ENCODE results near the gene BACH2.
"Not testable (repeated sequence)": the region's sequence is repeated elsewhere in the genome, so short reads cannot be mapped to it uniquely, and the experiment has no call there.

Gene BACH2

GRCh38 chr6:90120327-90120726 is 176.3 kb downstream of the BACH2 start:
- no peak for DNase-seq

DNA sequence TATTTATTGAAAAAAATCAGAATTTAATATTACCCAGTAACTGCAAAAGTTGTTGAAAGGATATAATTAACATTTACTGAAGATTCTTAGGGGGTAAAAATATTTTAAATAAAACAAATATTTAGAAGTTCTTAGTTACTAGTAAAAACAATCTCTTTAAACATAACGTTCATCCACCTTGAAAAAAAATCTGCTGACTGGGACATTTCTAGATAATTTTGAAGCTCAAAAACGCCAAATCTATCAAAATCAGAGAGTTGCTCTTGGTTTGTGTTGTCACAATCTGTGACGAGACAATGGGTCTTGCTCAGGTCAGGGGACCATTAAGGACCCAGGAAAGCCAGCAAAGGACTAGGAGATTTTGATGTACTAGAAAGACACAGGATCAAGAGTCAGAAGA is 177.0 kb downstream of the BACH2 start:
- DNase-seq, result no peak

DNA sequence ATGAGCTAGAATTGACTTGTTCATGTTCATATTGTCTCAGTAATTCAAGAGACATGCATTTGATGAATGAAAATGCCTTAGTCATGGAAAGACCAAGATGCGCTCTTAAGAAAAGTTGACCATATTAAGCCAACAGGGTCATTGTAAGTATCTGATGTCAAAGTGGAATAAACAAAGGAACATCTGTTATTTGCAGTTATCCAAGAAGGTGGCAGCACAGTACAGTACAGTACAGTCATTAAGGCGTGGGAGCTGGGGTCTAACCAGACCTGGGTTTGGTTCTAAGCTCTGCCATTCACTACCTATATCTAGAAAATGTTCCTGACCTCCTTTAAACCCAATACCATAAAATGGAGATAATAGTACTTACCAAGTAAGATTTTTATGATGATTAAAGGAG is 178.1 kb downstream of the BACH2 start:
- no peak for DNase-seq

DNA sequence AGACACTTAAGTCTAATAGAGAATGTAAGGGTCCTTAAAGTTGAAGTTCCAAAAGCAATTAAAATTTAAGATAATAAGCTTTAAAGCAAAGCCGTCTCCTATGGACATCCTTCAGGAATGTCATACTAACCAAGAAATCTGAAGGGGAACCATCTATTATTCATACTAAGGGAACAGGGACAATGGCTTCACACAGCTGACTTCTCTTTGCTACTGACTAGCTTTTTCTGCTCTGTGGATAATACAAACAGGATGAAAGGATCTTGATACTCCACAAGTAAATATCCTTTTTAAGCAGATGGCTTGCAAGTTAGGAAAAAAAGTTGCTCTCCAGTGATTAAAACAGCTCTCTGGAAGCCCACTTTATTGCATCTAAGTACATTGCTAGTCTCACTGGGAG is 178.6 kb downstream of the BACH2 start:
- DNase-seq, result no peak

DNA sequence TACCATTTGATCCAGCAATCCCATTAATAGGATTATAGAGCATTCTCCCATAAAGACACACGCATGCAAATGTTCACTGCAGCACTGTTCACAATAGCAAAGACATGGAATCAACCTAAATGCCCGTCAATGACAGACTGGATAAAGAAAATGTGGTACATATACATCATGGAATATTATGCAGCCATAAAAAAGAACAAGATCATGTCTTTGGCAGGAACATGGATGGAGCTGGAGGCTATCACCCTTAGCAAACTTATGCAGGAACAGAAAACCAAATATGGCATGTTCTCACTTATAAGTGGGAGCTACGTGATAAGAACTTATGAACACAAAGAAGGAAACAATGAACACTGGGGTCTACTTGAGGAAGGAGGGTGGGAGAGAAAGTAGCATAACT is 180.5 kb downstream of the BACH2 start:
- not testable (repeated sequence) for DNase-seq

- no peak for DNase-seq
These were observed 183.3 kb downstream of the BACH2 start for GRCh38 chr6:90113389-90113788.

- no peak for DNase-seq
These were observed 185.3 kb downstream of the BACH2 start for GRCh38 chr6:90111387-90111786.

DNA sequence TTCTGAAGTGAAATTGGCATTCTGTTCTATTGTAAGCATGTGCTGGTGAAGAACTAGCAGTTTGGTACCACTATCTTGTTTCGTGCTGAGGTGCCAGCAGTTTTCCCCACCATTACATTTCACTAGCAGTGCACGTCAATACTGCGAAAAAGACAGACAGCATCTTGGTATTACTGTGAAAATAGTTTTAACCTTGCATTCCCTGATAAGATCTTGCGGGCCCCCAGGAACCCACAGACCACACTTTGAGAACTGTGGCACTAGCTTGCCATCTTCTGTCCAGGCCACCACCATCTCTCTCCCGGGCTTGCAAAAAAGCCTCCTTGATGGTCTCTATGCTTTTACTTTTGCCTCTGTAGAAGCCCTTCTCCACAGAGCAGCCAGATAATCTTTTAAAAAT is 185.7 kb downstream of the BACH2 start:
- DNase-seq, result no peak

DNA sequence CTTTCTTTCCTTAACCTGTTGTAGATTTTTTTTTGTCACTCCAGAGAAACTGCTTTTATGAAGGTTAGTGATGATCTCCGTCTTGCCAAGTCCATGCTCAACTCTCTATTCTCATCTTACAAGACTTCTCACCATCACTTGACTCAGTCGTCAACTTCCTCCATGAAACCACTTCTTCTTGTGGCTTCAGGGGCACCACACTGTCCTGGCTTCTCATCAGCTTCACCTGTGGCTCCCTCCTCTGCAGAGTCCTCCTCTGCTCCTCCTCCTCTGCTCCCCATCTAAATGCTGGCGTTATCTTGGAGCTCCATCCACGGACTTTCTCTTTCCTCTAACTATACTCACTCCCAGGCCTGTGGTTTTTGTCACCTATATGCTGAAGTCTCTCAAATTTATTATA is 187.5 kb downstream of the BACH2 start:
- no peak for DNase-seq

- no peak for DNase-seq
These were observed 188.8 kb downstream of the BACH2 start for GRCh38 chr6:90107771-90108282.

DNA sequence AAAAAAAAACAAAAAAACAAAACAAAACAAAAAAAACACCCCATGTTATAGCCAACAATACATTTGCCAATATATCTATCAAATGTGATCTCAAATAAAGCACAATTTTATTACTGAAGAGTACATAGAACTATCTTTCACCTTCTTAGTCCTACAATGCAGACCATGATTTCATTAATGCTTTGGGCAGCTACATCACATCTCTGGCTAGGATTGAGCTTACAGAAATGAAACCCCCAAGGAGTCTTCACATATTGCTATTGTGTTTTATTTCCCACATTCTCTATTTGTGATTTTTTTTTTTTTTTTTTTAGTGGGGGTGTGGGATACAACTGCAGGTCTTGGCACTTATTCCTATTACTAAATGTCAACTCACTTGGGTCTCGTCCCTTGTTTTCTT is 189.3 kb downstream of the BACH2 start:
- DNase-seq, result no peak

DNA sequence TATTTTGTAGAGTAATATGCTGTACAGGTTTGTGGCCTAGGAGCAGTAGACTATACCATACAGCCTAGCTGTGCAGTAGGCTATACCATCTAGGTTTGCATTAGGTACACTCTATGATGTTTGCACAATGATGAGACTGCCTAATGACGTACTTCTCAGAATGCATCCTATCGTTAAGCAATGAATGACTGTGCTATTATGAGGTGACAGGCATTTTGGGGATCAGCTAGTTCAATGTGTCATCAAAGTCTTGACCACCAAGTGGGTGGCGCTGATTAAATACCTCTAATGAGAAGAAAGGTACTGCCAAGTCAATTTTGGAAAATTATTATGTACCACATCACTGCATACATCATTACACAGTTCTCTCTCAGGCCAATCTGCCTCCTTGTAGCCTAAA is 190.2 kb downstream of the BACH2 start:
- no peak for DNase-seq

GRCh38 chr6:90105506-90106170 is 191.0 kb downstream of the BACH2 start:
- no peak for DNase-seq

GRCh38 chr6:90103056-90103800 is 193.4 kb downstream of the BACH2 start:
- DNase-seq, result no peak

DNA sequence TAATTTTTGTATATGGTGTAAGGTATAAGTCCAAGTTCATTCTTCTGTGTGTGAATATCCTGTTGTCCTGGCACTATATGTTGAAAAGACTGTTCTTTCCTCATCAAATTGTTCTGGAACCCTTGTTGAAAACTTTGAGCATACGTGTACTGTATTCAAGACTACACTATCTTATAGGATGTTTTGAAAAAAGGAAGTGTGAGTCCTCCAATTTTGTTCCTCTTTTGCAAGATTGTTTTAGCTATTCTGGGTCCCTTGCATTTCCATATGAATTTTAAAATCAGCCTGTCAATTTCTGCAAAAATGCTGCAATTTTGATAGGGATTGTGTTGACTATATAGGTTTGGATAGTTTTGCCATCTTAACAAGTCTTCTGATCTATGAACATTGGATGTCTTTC is 195.2 kb downstream of the BACH2 start:
- DNase-seq, result no peak

- no peak for DNase-seq
These were observed 196.5 kb downstream of the BACH2 start for GRCh38 chr6:90100059-90100665.

GRCh38 chr6:90098627-90099026 is 198.0 kb downstream of the BACH2 start:
- DNase-seq, result no peak

DNA sequence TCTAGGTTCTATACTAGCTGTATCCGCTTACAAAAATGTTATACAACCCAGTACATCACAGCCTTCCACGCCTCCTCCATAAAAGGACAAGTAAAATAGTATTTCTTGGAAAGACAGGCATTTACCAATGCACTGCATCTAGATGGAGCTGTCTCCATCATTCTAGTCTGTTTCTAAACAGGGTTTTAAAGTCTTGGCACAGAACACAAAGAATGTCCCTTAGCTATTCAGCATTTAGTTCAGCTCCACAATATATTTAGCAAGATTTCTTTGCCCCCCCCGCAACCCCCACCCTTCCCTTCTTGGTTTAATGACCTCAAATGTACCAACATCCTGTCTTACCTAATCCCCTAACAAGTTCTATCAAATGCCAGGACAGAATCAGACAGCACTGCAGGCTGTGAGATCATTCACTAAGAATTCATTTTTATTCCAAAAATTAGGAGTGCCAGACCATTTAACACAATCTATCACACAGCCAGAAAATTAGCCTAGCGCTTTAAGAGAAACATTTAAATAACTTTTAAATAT is 198.6 kb downstream of the BACH2 start:
- DNase-seq, result no peak

DNA sequence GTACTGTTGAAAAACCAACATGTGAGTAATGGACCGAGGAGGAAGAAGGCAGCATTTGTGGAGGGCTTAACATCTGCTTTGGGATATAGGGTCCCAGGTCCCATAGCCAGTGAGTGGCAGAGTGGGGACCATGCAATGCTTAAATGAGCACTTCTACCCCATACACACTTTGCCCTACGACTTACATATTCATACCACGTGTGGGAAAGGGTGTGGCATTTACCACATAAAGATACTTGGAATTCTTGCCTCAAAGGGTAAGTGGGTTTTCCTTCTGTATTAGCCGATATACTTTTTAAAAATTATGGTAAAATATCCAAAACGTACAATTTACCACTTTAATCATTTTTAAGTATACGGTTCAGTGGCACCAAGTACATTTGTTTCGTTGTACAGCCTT is 199.3 kb downstream of the BACH2 start:
- DNase-seq, result no peak

GRCh38 chr6:90096818-90097217 is 199.8 kb downstream of the BACH2 start:
- no peak for DNase-seq

DNA sequence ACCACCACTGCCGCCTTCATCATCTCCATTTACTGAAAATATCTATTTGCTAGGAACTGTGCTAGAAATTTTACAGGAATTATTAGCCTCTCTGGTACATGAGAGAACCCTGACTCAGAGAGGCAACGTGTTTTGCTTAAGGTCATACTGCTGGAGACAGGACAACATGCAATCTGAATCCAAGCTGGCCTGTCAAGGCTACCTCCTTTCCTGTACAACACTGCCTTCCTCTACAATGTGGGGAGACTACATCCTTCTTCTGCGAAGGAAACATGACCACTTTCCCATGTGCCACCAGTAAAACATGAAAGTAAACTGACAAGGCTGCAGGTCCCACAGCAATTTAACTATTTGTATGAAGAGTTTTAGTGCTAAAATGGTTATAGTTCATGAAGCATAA is 200.9 kb downstream of the BACH2 start:
- no peak for DNase-seq

GRCh38 chr6:90095145-90095544 is 201.5 kb downstream of the BACH2 start:
- DNase-seq, result no peak

DNA sequence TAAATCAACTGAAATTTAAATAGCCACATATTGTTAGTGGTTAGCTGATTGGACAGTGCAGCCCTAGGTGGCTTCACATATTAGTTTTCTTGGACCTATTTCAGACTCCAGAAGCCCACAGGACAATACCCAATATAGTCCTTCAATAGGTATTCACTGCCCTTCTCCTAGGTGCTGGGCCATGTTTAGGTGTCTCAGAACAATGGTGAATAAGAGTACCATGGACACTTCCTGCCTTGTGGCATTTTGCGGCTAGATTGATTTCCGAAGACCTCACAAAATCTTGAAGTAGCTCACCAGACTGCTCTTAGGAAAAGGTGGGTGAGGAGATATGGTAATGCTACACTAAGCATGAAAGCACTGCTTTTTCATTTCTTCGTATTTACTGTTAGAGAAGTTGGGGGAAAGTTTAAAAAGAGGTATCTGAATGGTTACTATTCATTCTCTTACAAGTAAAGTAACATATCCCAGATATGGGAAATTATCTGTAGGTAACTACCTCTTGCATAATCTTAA is 203.0 kb downstream of the BACH2 start:
- DNase-seq, result no peak

- no peak for DNase-seq
These were observed 205.8 kb downstream of the BACH2 start for GRCh38 chr6:90090866-90091265.
